Osteoblast (primary cell): ENCODE results near the gene SORCS2. TPM values are rescaled to one million over a fixed set of nuclear protein-coding genes. Genes with fewer than 3 reads are reported as not detected.
A peak's percentile ranks its signal among the peaks of the same experiment; 100 is the strongest.

Experiments used
- DNase-seq: peaks from one replicate; pipeline ENCODE4 v3.0.0; 2011; ENCODE audit warnings: low spot score, mixed read lengths; ENCODE audit not compliant: insufficient read length; ENCODE audit errors: missing footprints
- H2AFZ ChIP-seq: 2 replicates; pipeline ENCODE4 v1.6.0; 2011; ENCODE audit warnings: mild to moderate bottlenecking, low read length
- H3K27ac ChIP-seq: 2 replicates; pipeline ENCODE4 v1.5.1; 2011; ENCODE audit warnings: mild to moderate bottlenecking, low read depth, low read length, moderate library complexity
- H3K27me3 ChIP-seq: 2 replicates; pipeline ENCODE4 v1.6.0; 2012; ENCODE audit warnings: mild to moderate bottlenecking, control low read depth, inconsistent platforms, low read length, moderate library complexity; ENCODE audit not compliant: insufficient read depth
- H3K36me3 ChIP-seq: 2 replicates; pipeline ENCODE4 v1.5.1; 2011; ENCODE audit warnings: mild to moderate bottlenecking, low read length, control low read depth, moderate library complexity; ENCODE audit not compliant: insufficient read depth
- H3K4me1 ChIP-seq: 2 replicates; pipeline ENCODE4 v1.5.1; 2011; ENCODE audit warnings: mild to moderate bottlenecking, low read length, control low read depth, moderate library complexity; ENCODE audit not compliant: insufficient read depth
- H3K4me2 ChIP-seq: 2 replicates; pipeline ENCODE4 v1.6.0; 2011; ENCODE audit warnings: mild to moderate bottlenecking, low read length; ENCODE audit not compliant: insufficient read depth
- H3K4me3 ChIP-seq: fragments of 200-600 bp; sonication (generic); 3 replicates; pipeline ENCODE4 v1.5.1; 2012; ENCODE audit warnings: mild to moderate bottlenecking, low read length, inconsistent platforms; ENCODE audit not compliant: insufficient read depth
- H3K79me2 ChIP-seq: 2 replicates; pipeline ENCODE4 v1.6.0; 2012; ENCODE audit warnings: mild to moderate bottlenecking, low read length, control low read depth, inconsistent platforms; ENCODE audit not compliant: insufficient read depth
- H3K9me3 ChIP-seq: 2 replicates; pipeline ENCODE4 v1.5.1; 2011; ENCODE audit warnings: low read depth, low read length, control low read depth
- H4K20me1 ChIP-seq: 2 replicates; pipeline ENCODE4 v1.6.0; 2012; ENCODE audit warnings: mild to moderate bottlenecking, low read length, control low read depth; ENCODE audit not compliant: insufficient read depth
- total RNA-seq: library from RNA; depleted of rRNA; stranded (reverse); fragments of >200 nt; gene quantifications from 2 replicates; pipeline ENCODE4 v1.2.3, GENCODE V29; 2012
- TF ChIP-seq, protein P1 (sequence below): IDR thresholded peaks from 2 replicates; pipeline ENCODE4 v1.5.1; 2011; ENCODE audit warnings: mild to moderate bottlenecking, low read depth, low read length, moderate library complexity; ENCODE audit errors: extremely low read depth

Gene SORCS2
- total RNA-seq, 1 donor: 9.0 TPM

DNA sequence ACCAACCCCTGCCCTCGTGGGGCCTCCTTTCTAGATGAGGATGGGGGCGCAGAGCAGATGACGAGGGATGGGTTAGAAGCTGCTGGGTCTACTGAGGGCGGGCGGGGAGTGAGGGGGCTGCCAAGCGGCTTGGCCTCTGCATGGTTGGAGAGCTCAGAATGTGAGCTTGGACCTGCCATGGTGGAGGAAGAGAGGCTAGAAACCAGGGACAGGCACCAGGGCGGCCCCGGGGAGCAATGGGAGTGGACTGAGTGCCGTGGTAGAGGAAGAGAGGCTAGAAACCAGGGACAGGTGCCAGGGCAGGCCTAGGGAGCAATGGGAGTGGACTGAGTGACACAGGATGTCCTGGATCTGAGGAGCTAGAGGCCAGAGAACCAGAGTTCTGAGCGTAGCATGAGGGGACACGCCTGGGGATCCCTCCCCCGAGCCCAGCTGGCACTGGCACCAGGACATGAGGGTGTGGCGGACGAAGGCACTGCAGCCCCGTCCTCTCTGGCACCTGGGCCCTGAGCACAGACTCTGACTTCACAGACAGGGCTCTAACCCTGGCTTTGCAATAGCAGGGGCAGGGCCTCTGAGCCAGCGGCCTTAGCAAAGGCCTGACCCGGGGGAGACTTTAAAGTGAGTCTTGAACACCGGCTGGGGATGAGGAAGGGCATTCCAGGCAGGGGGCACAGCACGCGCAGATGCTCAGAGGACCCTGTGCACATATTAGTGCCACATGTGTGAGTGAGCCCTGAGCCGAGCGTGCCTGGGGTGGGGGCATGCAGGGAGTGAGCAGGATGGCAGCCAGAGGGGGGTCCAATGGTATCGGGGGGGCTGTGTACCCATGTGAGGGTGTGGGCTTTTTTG lies 456.4 kb downstream of the SORCS2 start:
- H3K79me2 ChIP-seq: no peaks in the 10 kb centered on the region
- no peaks in the 10 kb centered on the region for H3K27me3 ChIP-seq
- H4K20me1 ChIP-seq: no peaks in the 10 kb centered on the region
- DNase-seq: peak; percentile 72
- peaks cover 26% of the 10 kb centered on the region for H3K4me1 ChIP-seq
- H3K36me3 ChIP-seq: no peaks in the 10 kb centered on the region
- TF ChIP-seq, protein P1, sequence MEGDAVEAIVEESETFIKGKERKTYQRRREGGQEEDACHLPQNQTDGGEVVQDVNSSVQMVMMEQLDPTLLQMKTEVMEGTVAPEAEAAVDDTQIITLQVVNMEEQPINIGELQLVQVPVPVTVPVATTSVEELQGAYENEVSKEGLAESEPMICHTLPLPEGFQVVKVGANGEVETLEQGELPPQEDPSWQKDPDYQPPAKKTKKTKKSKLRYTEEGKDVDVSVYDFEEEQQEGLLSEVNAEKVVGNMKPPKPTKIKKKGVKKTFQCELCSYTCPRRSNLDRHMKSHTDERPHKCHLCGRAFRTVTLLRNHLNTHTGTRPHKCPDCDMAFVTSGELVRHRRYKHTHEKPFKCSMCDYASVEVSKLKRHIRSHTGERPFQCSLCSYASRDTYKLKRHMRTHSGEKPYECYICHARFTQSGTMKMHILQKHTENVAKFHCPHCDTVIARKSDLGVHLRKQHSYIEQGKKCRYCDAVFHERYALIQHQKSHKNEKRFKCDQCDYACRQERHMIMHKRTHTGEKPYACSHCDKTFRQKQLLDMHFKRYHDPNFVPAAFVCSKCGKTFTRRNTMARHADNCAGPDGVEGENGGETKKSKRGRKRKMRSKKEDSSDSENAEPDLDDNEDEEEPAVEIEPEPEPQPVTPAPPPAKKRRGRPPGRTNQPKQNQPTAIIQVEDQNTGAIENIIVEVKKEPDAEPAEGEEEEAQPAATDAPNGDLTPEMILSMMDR: no peak
- H2AFZ ChIP-seq: no peak overlapping the region
- peak overlapping the region; percentile 46 for H3K27ac ChIP-seq
- no peak overlapping the region for H3K4me2 ChIP-seq
- no peaks in the 10 kb centered on the region for H3K9me3 ChIP-seq
- H3K4me3 ChIP-seq: no peak overlapping the region

DNA sequence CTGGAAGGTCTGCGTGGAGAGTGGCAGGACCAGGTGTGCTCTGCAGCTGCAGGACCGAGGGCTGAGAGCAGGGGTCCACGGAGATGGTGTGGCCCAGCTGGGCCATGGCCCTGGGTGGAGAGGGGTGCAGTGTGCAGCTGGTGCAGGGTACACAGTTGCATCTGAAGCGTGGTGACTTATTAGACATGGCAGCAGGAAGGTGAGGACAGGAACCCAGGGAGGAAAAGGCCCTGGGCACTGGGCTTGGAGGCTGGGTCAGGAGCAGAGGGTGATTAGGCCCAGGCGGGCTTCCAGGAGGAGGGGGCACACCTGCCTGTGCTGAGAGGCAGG lies 457.0 kb downstream of the SORCS2 start:
- H3K36me3 ChIP-seq: no peaks in the 10 kb centered on the region
- H2AFZ ChIP-seq: no peak overlapping the region
- H3K4me1 ChIP-seq: peaks cover 26% of the 10 kb centered on the region
- H3K4me2 ChIP-seq: no peak overlapping the region
- H3K4me3 ChIP-seq: no peak overlapping the region
- no peaks in the 10 kb centered on the region for H3K9me3 ChIP-seq
- no peaks in the 10 kb centered on the region for H3K79me2 ChIP-seq
- TF ChIP-seq, protein P1: no peak
- no peaks in the 10 kb centered on the region for H3K27me3 ChIP-seq
- H4K20me1 ChIP-seq: no peaks in the 10 kb centered on the region
- no peak for DNase-seq
- H3K27ac ChIP-seq: peak overlapping the region; percentile 46

DNA sequence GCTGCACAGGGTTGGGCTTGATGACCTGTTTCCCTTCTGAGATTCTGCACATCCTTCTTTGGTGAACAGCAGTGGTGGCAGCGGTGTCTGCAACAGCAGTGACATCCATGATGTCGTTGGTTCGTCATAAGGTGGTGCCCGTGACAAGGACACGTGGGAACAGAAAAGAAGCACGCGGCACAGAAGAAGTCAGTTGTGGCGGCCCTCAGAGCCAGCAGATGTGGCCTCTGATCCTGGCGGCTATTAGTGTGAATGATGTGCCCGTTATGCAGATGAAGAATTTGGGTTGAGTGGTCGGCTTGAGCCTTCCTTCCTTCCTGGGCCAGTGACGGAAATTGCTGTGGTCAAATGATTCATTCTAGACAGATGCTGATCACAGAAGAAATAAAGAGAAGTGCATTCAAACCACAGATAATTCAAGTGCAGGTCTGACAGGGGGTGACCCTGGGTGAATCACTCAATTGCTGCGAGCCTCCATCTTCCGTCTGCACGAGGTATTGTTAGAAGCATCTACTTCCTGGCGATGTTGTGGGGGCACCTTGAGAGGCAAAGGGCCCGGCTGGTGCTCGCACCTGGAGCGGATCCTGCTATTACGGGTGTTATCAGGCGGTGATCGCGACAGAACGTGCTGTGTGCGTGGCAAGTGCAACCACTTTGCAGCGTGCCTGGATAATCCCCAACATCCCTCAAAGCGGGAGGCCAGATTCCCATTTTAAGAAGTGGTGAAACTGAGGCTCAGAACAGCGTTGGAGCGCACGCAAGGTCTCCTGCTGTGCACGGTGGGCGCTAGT lies 457.6 kb downstream of the SORCS2 start:
- Histone ChIP-seq H3K9me3 (no peaks in the 10 kb centered on the region), H2AFZ (no peak overlapping the region), H3K4me3 (no peak overlapping the region), H4K20me1 (no peaks in the 10 kb centered on the region), H3K27me3 (no peaks in the 10 kb centered on the region), H3K36me3 (no peaks in the 10 kb centered on the region), H3K27ac (peak overlapping the region; percentile 50), H3K4me2 (no peak overlapping the region), H3K4me1 (peaks cover 26% of the 10 kb centered on the region), H3K79me2 (no peaks in the 10 kb centered on the region)
- peak; percentile 100 for DNase-seq
- TF ChIP-seq, protein P1: no peak
